H1 (cell line): ENCODE data around the gene NAGA. TPM values are rescaled to one million over a fixed set of nuclear protein-coding genes. Genes with fewer than 3 reads are reported as not detected.

ENCODE experiments used
- TAF7 ChIP-seq: optimal IDR thresholded peaks from 2 replicates; pipeline ENCODE3; 2011; ENCODE audit warnings: low read depth, mild to moderate bottlenecking, inconsistent platforms, low read length, moderate library complexity, borderline replicate concordance
- polyA plus RNA-seq, 7 experiments: library from polyadenylated mRNA; depleted of rRNA in 3 of 7; stranded (reverse) in 5 of 7; unstranded in 2 of 7; fragments of >200 nt in 5 of 7; fragments of 200-250 nt in 2 of 7; gene quantifications; 1 replicate in 5 of 7; 2 replicates in 1 of 7; 4 replicates in 1 of 7; pipeline versions ENCODE4 v1.2.1 to v1.2.3, GENCODE V29; 2011 to 2013; ENCODE audit warnings: missing spikeins in 2 of 7, mixed read lengths in 2 of 7
- total RNA-seq: library from RNA; stranded (reverse); fragmentation: NEBNext Ultra II Directional; extraction: Animal tissue kit (Norgen Biotek cat#: 25700); gene quantifications from 2 replicates; pipeline ENCODE4 v1.2.1, GENCODE V29; 2021

NAGA gene
- total and polyA plus RNA-seq, 2 of the 8 experiments (the other 6 are each of a cell fraction or from before 2014, with no cell fraction given), result 14.8 to 30.7 TPM

DNA sequence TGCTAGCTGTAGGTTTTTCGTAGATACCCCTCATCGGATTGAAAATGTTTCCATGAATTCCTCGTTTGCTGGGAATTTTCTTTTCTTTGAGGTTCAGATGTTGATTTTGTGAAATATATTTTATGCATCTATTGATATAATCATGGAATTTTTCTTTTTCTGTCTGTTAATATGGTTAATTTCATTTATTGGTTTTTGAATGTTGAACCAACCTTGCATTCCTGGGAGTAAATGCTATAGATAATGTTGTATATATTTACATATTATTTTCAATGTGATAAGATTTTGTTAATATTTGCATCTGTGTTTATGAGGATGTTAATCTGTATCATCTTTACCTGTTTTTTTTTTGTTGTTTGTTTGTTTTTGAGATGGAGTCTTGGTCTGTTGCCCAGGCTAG is 30.6 kb upstream of the NAGA start (continued):
- no peak for TF ChIP-seq TAF7
- TF ChIP-seq, all 59 proteins: peak for 0
